GM23338 (cell line): ENCODE results near the gene FHIT. TPM values are rescaled to one million over a fixed set of nuclear protein-coding genes. Genes with fewer than 3 reads are reported as not detected.

ENCODE experiments used
- ATAC-seq: fragments of 200-7000 bp; cut with Tn5 transposase; 3 replicates; pipeline ENCODE4 v1.9.1; 2020
- DNase-seq: peaks from one replicate; pipeline ENCODE4 v3.0.0-alpha.2; 2015; ENCODE audit warnings: low spot score
- H2AFZ ChIP-seq: fragments of 200-600 bp; sonication (generic); 2 replicates; pipeline ENCODE4 v1.8.0; 2016; ENCODE audit warnings: antibody characterized with exemption, mild to moderate bottlenecking, moderate library complexity
- H3F3A ChIP-seq: fragments of 200-600 bp; sonication (generic); replicated peaks from 2 replicates; pipeline ENCODE4 v1.8.0; 2017; ENCODE audit warnings: antibody characterized with exemption, mixed run types, low read depth
- H3K27ac ChIP-seq: fragments of 200-600 bp; sonication (generic); 2 replicates; pipeline ENCODE4 v1.6.1; 2016; ENCODE audit warnings: low read depth
- H3K27me3 ChIP-seq: fragments of 200-600 bp; sonication (generic); 2 replicates; pipeline ENCODE4 v1.8.0; 2016; ENCODE audit warnings: mild to moderate bottlenecking, mixed run types, moderate library complexity; ENCODE audit not compliant: insufficient read depth
- H3K36me3 ChIP-seq: fragments of 200-600 bp; sonication (generic); 2 replicates; pipeline ENCODE4 v1.8.0; 2016; ENCODE audit warnings: mild to moderate bottlenecking; ENCODE audit not compliant: insufficient read depth
- H3K4me1 ChIP-seq: fragments of 200-600 bp; sonication (generic); 2 replicates; pipeline ENCODE4 v1.8.0; 2016; ENCODE audit warnings: mild to moderate bottlenecking, moderate library complexity; ENCODE audit not compliant: insufficient read depth
- H3K4me2 ChIP-seq: fragments of 200-600 bp; sonication (generic); 2 replicates; pipeline ENCODE4 v1.7.1; 2017; ENCODE audit warnings: mixed run types
- H3K4me3 ChIP-seq: fragments of 200-600 bp; sonication (generic); 2 replicates; pipeline ENCODE4 v1.6.1; 2016; ENCODE audit warnings: mixed run types
- H3K79me2 ChIP-seq: fragments of 200-600 bp; sonication (generic); replicated peaks from 2 replicates; pipeline ENCODE4 v1.8.0; 2017; ENCODE audit warnings: mild to moderate bottlenecking; ENCODE audit not compliant: insufficient read depth
- H3K9me2 ChIP-seq: fragments of 200-600 bp; sonication (generic); 2 replicates; pipeline ENCODE4 v1.8.0; 2017; ENCODE audit not compliant: insufficient read depth
- H4K20me1 ChIP-seq: fragments of 200-600 bp; sonication (generic); replicated peaks from 2 replicates; pipeline ENCODE4 v1.8.0; 2017; ENCODE audit warnings: mild to moderate bottlenecking; ENCODE audit not compliant: insufficient read depth
- H3K27ac Mint-ChIP-seq: 2 replicates; pipeline ENCODE4 v1.8.0; 2020; ENCODE audit warnings: inconsistent platforms, mild to moderate bottlenecking, moderate library complexity, mixed read lengths
- H3K27me3 Mint-ChIP-seq: 3 replicates; pipeline ENCODE4 v1.8.0; 2022; ENCODE audit warnings: low read depth, mild to moderate bottlenecking, moderate library complexity, mixed read lengths, inconsistent platforms; ENCODE audit not compliant: insufficient read depth, poor library complexity
- H3K36me3 Mint-ChIP-seq: 3 replicates; pipeline ENCODE4 v1.8.0; 2021; ENCODE audit warnings: low read depth, mild to moderate bottlenecking, inconsistent platforms, moderate library complexity, mixed read lengths
- H3K4me1 Mint-ChIP-seq: 3 replicates; pipeline ENCODE4 v1.8.0; 2020; ENCODE audit warnings: mild to moderate bottlenecking, inconsistent platforms, mixed read lengths
- H3K4me3 Mint-ChIP-seq: 3 replicates; pipeline ENCODE4 v1.8.0; 2021; ENCODE audit warnings: moderate library complexity, mild to moderate bottlenecking, inconsistent platforms, mixed read lengths
- H3K9me3 Mint-ChIP-seq: 3 replicates; pipeline ENCODE4 v1.8.0; 2020; ENCODE audit warnings: moderate library complexity, mild to moderate bottlenecking, inconsistent platforms, mixed read lengths
- CREB1 ChIP-seq: fragments of 250-450 bp; sonication (Bioruptor Pico); IDR thresholded peaks from 2 replicates; pipeline ENCODE4 v1.5.0; 2020; ENCODE audit warnings: low read depth, mild to moderate bottlenecking, moderate library complexity
- EZH2 ChIP-seq: fragments of 200-600 bp; sonication (generic); IDR thresholded peaks from one replicate; pipeline ENCODE4 v1.8.0; 2017; ENCODE audit warnings: antibody characterized with exemption, mild to moderate bottlenecking, low read depth; ENCODE audit not compliant: unreplicated experiment
- EZH2phosphoT487 ChIP-seq: fragments of 200-600 bp; sonication (generic); IDR thresholded peaks from one replicate; pipeline ENCODE4 v1.8.1; 2018; ENCODE audit warnings: antibody characterized with exemption; ENCODE audit not compliant: unreplicated experiment
- JUNB ChIP-seq: IDR thresholded peaks from one replicate; pipeline ENCODE4 v1.6.1; 2016; ENCODE audit warnings: antibody characterized with exemption; ENCODE audit not compliant: unreplicated experiment
- NANOG ChIP-seq: IDR thresholded peaks from 2 replicates; pipeline ENCODE4 v1.6.1; 2016; ENCODE audit warnings: antibody characterized with exemption, borderline replicate concordance
- POLR2AphosphoS5 ChIP-seq: IDR thresholded peaks from 2 replicates; pipeline ENCODE4 v1.6.1; 2016; ENCODE audit warnings: antibody characterized with exemption, low read depth
- REST ChIP-seq: IDR thresholded peaks from one replicate; pipeline ENCODE4 v1.6.1; 2018; ENCODE audit warnings: antibody characterized with exemption; ENCODE audit not compliant: unreplicated experiment
- STAT1 ChIP-seq: IDR thresholded peaks from one replicate; pipeline ENCODE4 v1.6.1; 2016; ENCODE audit warnings: antibody characterized with exemption; ENCODE audit not compliant: unreplicated experiment
- ZNF114 ChIP-seq: fragments of 250-450 bp; sonication (Bioruptor Pico); IDR thresholded peaks from 2 replicates; pipeline ENCODE4 v1.5.0; 2020; ENCODE audit warnings: mild to moderate bottlenecking, moderate library complexity
- ZNF331 ChIP-seq: fragments of 250-450 bp; sonication (Bioruptor Pico); IDR thresholded peaks from 2 replicates; pipeline ENCODE4 v1.5.0; 2020; ENCODE audit warnings: low read depth, mild to moderate bottlenecking, moderate library complexity
- ZNF462 ChIP-seq: fragments of 250-450 bp; sonication (Bioruptor Pico); IDR thresholded peaks from 2 replicates; pipeline ENCODE4 v1.5.0; 2020; ENCODE audit warnings: mild to moderate bottlenecking, moderate library complexity
- polyA plus RNA-seq: library from polyadenylated mRNA; unstranded; fragments of >200 nt; fragmentation: Nextera tagmentation; extraction: Ambion mirVana; gene quantifications from 2 replicates; pipeline ENCODE4 v1.2.1, GENCODE V29; 2016
- total RNA-seq: library from RNA; depleted of rRNA; stranded (reverse); fragments of >200 nt; shearing (Covaris generic); gene quantifications from 2 replicates; pipeline ENCODE4 v1.2.3, GENCODE V29; 2014
- TF ChIP-seq, protein P1 (sequence below), 2 experiments: fragments of 200-600 bp in 1 of 2; sonication (generic) in 1 of 2; conservative IDR thresholded peaks; 2 replicates each; pipeline versions ENCODE4 v1.5.1 to v1.6.1; 2016 to 2017; ENCODE audit warnings: antibody characterized with exemption in 2 of 2, low read depth in 2 of 2, mild to moderate bottlenecking in 2 of 2, moderate library complexity in 1 of 2
- TF ChIP-seq, protein P2 (sequence below): IDR thresholded peaks from 2 replicates; pipeline ENCODE4 v1.6.1; 2016; ENCODE audit warnings: antibody characterized with exemption

FHIT gene
- total and polyA plus RNA-seq, 2 experiments from 2014 or later: 3.0 to 8.3 TPM

GRCh38 chr3:60890226-60890625 is 361.0 kb downstream of the FHIT start:
- no peak for ATAC-seq
- no peaks in the 10 kb centered on the region for H3K79me2 ChIP-seq
- Mint-ChIP-seq H3K27ac (no peak overlapping the region), H3K27me3 (peaks cover 2% of the 10 kb centered on the region), H3K9me3 (no peaks in the 10 kb centered on the region; the same call in 2 of the 3 replicates), H3K4me3 (no peak overlapping the region), H3K36me3 (peaks cover 6% of the 10 kb centered on the region; the same call in 2 of the 3 replicates), H3K4me1 (peaks cover 23% of the 10 kb centered on the region; the same call in 2 of the 3 replicates)
- no peak for DNase-seq
- no peaks in the 10 kb centered on the region for H4K20me1 ChIP-seq
- no peak overlapping the region for H3K4me2 ChIP-seq
- no peaks in the 10 kb centered on the region for H3F3A ChIP-seq
- H3K36me3 ChIP-seq: no peaks in the 10 kb centered on the region
- no peak for TF ChIP-seq EZH2phosphoT487
- TF ChIP-seq ZNF462 (CRISPR knock-in tag): no peak
- TF ChIP-seq ZNF331 (CRISPR knock-in tag): no peak
- no peak for TF ChIP-seq EZH2
- TF ChIP-seq CREB1 (CRISPR knock-in tag): no peak
- no peak for TF ChIP-seq JUNB
- no peak for TF ChIP-seq ZNF114 (CRISPR knock-in tag)
- TF ChIP-seq, protein P1, sequence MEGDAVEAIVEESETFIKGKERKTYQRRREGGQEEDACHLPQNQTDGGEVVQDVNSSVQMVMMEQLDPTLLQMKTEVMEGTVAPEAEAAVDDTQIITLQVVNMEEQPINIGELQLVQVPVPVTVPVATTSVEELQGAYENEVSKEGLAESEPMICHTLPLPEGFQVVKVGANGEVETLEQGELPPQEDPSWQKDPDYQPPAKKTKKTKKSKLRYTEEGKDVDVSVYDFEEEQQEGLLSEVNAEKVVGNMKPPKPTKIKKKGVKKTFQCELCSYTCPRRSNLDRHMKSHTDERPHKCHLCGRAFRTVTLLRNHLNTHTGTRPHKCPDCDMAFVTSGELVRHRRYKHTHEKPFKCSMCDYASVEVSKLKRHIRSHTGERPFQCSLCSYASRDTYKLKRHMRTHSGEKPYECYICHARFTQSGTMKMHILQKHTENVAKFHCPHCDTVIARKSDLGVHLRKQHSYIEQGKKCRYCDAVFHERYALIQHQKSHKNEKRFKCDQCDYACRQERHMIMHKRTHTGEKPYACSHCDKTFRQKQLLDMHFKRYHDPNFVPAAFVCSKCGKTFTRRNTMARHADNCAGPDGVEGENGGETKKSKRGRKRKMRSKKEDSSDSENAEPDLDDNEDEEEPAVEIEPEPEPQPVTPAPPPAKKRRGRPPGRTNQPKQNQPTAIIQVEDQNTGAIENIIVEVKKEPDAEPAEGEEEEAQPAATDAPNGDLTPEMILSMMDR (conservative IDR thresholded peaks at IDR 0.05; ENCODE audit: low read depth in 2 of 2): no peak
- no peak for TF ChIP-seq REST
- TF ChIP-seq STAT1: no peak
- no peak for TF ChIP-seq POLR2AphosphoS5
- TF ChIP-seq, protein P2, sequence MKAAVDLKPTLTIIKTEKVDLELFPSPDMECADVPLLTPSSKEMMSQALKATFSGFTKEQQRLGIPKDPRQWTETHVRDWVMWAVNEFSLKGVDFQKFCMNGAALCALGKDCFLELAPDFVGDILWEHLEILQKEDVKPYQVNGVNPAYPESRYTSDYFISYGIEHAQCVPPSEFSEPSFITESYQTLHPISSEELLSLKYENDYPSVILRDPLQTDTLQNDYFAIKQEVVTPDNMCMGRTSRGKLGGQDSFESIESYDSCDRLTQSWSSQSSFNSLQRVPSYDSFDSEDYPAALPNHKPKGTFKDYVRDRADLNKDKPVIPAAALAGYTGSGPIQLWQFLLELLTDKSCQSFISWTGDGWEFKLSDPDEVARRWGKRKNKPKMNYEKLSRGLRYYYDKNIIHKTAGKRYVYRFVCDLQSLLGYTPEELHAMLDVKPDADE: no peak
- no peak for TF ChIP-seq NANOG
- H2AFZ ChIP-seq: no peak overlapping the region
- H3K4me1 ChIP-seq: no peaks in the 10 kb centered on the region; the same call in 1 of the 2 replicates
- no peak overlapping the region for H3K4me3 ChIP-seq
- H3K9me2 ChIP-seq: peaks cover 11% of the 10 kb centered on the region; the same call in 1 of the 2 replicates
- no peak overlapping the region for H3K27ac ChIP-seq
- H3K27me3 ChIP-seq: no peaks in the 10 kb centered on the region
